GM18508 (cell line): ENCODE measurements around the gene DPP10.

Experiments used
- ATAC-seq: cut with Tn5 transposase; IDR thresholded peaks from one replicate; pipeline ENCODE4 v1.9.1; 2021; ENCODE audit warnings: moderate number of reproducible peaks; ENCODE audit not compliant: insufficient read depth, unreplicated experiment

Gene DPP10

GRCh38 chr2:114786901-114787300 lies 344.5 kb downstream of the DPP10 start:
- ATAC-seq = no peak

GRCh38 chr2:114787486-114787885 lies 345.0 kb downstream of the DPP10 start:
- no peak for ATAC-seq

GRCh38 chr2:114789989-114790388 lies 347.5 kb downstream of the DPP10 start:
- ATAC-seq = no peak

GRCh38 chr2:114797540-114797939 lies 355.1 kb downstream of the DPP10 start:
- ATAC-seq = no peak

- ATAC-seq = no peak
These were observed 355.5 kb downstream of the DPP10 start for GRCh38 chr2:114797942-114798341.

- ATAC-seq = no peak
These were observed 357.9 kb downstream of the DPP10 start for GRCh38 chr2:114800371-114800770.

GRCh38 chr2:114805195-114805594 lies 362.8 kb downstream of the DPP10 start:
- ATAC-seq = no peak

GRCh38 chr2:114810092-114810491 lies 367.7 kb downstream of the DPP10 start:
- no peak for ATAC-seq

- no peak for ATAC-seq
These were observed 369.8 kb downstream of the DPP10 start for GRCh38 chr2:114812261-114812660.

- no peak for ATAC-seq
These were observed 371.9 kb downstream of the DPP10 start for GRCh38 chr2:114814355-114814754.

GRCh38 chr2:114821055-114821454 lies 378.6 kb downstream of the DPP10 start:
- no peak for ATAC-seq

GRCh38 chr2:114843963-114844362 lies 401.5 kb downstream of the DPP10 start:
- no peak for ATAC-seq

- no peak for ATAC-seq
These were observed 414.8 kb downstream of the DPP10 start for GRCh38 chr2:114857196-114857595.

- no peak for ATAC-seq
These were observed 417.5 kb downstream of the DPP10 start for GRCh38 chr2:114859726-114860510.

GRCh38 chr2:114862243-114862642 lies 419.8 kb downstream of the DPP10 start:
- no peak for ATAC-seq

- no peak for ATAC-seq
These were observed 422.5 kb downstream of the DPP10 start for GRCh38 chr2:114864901-114865300.

- ATAC-seq = no peak
These were observed 437.6 kb downstream of the DPP10 start for GRCh38 chr2:114880046-114880445.

GRCh38 chr2:114919985-114920384 lies 477.5 kb downstream of the DPP10 start:
- no peak for ATAC-seq

GRCh38 chr2:114922076-114922475 lies 479.6 kb downstream of the DPP10 start:
- no peak for ATAC-seq

GRCh38 chr2:114925296-114926255 lies 483.1 kb downstream of the DPP10 start:
- ATAC-seq = no peak

- no peak for ATAC-seq
These were observed 483.9 kb downstream of the DPP10 start for GRCh38 chr2:114926303-114926702.
